K562 (cell line): Measurements from ENCODE around the gene RASSF1. TPM values are rescaled to one million over a fixed set of nuclear protein-coding genes. Genes with fewer than 3 reads are reported as not detected.

Experiments
- ARID3A ChIP-seq: IDR thresholded peaks from 2 replicates; pipeline ENCODE4 v1.6.1; 2012; ENCODE audit warnings: low read depth, low read length, improper control_type of control experiment, borderline replicate concordance
- CREBBP ChIP-seq: IDR thresholded peaks from one replicate; pipeline ENCODE4 v1.6.1; 2012; ENCODE audit warnings: low read depth, mild to moderate bottlenecking, control low read depth, inconsistent platforms, low read length
- DMBX1 ChIP-seq: fragments of 250-450 bp; sonication (Bioruptor Pico); IDR thresholded peaks from 2 replicates; pipeline ENCODE4 v1.8.0; 2022; ENCODE audit warnings: inconsistent platforms, mild to moderate bottlenecking, moderate library complexity, borderline replicate concordance
- EP400 ChIP-seq: fragments of 450-650 bp; IDR thresholded peaks from 2 replicates; pipeline ENCODE4 v1.6.1; 2017; ENCODE audit warnings: antibody characterized with exemption, mild to moderate bottlenecking, moderate library complexity
- ETS1 ChIP-seq: conservative IDR thresholded peaks from 2 replicates; pipeline ENCODE4 v1.6.1; 2011; ENCODE audit warnings: low read depth, mild to moderate bottlenecking, low read length; ENCODE audit not compliant: control insufficient read depth
- MITF ChIP-seq: IDR thresholded peaks from 2 replicates; pipeline ENCODE4 v1.6.1; 2014; ENCODE audit warnings: antibody characterized with exemption
- NUFIP1 ChIP-seq: fragments of 450-650 bp; IDR thresholded peaks from 2 replicates; pipeline ENCODE4 v1.6.1; 2018; ENCODE audit not compliant: partially characterized antibody
- PML ChIP-seq: IDR thresholded peaks from 2 replicates; pipeline ENCODE4 v1.6.1; 2012; ENCODE audit warnings: low read length, inconsistent platforms
- RHOXF2B ChIP-seq: fragments of 250-450 bp; sonication (Bioruptor Pico); conservative IDR thresholded peaks from 2 replicates; pipeline ENCODE4 v1.5.1; 2021
- SFPQ ChIP-seq: fragments of 200-400 bp; formaldehyde crosslinking; IDR thresholded peaks from 2 replicates; pipeline ENCODE4 v1.6.1; 2017; ENCODE audit warnings: mild to moderate bottlenecking, low read depth, low read length, moderate library complexity
- TSC22D4 ChIP-seq: fragments of 450-650 bp; IDR thresholded peaks from 2 replicates; pipeline ENCODE4 v1.6.1; 2016; ENCODE audit warnings: missing genetic modification characterization, missing biosample characterization, control low read depth
- ZNF282 ChIP-seq: sonication (generic); formaldehyde crosslinking; IDR thresholded peaks from 2 replicates; pipeline ENCODE4 v1.8.1; 2023; ENCODE audit warnings: missing genetic modification reagents
- ZNF311 ChIP-seq: fragments of 250-450 bp; sonication (Bioruptor Pico); IDR thresholded peaks from 2 replicates; pipeline ENCODE4 v1.4.0; 2020; ENCODE audit warnings: mild to moderate bottlenecking, moderate library complexity
- ZNF512 ChIP-seq: IDR thresholded peaks from 2 replicates; pipeline ENCODE4 v1.6.1; 2016; ENCODE audit warnings: missing genetic modification characterization, missing compliant biosample characterization
- ZNF551 ChIP-seq: fragments of 250-450 bp; sonication (Bioruptor Pico); IDR thresholded peaks from 2 replicates; pipeline ENCODE4 v1.5.0; 2021; ENCODE audit warnings: mild to moderate bottlenecking, moderate library complexity
- ZNF561 ChIP-seq: fragments of 450-650 bp; formaldehyde crosslinking; conservative IDR thresholded peaks from 2 replicates; pipeline ENCODE4 v1.4.0; 2020; ENCODE audit warnings: mild to moderate bottlenecking, moderate library complexity
- ZNF57 ChIP-seq: fragments of 450-650 bp; formaldehyde crosslinking; IDR thresholded peaks from 2 replicates; pipeline ENCODE4 v1.4.0; 2020; ENCODE audit warnings: mild to moderate bottlenecking, moderate library complexity
- polyA plus RNA-seq, 8 experiments: library from polyadenylated mRNA; depleted of rRNA in 4 of 8; stranded (reverse) in 5 of 8; unstranded in 3 of 8; fragments of >200 nt; fragmentation: Nextera tagmentation in 2 of 8; fragmentation: Illumina TruSeq in 1 of 8; extraction: Ambion mirVana in 2 of 8; extraction: Trizol in 1 of 8; gene quantifications; 2 replicates each; pipeline versions ENCODE4 v1.2.1 to v1.2.3, GENCODE V29; 2011 to 2014; ENCODE audit warnings: inconsistent platforms in 1 of 8, missing spikeins in 1 of 8
- total RNA-seq, 7 experiments: library from RNA; depleted of rRNA in 6 of 7; stranded (reverse); fragments of >200 nt in 6 of 7; fragmentation: Illumina TruSeq in 2 of 7; extraction: Trizol in 2 of 7; gene quantifications; 2 replicates each; pipeline versions ENCODE4 v1.2.1 to v1.2.3, GENCODE V29; 2011 to 2021; ENCODE audit warnings: low replicate concordance in 1 of 7

Gene RASSF1
- total and polyA plus RNA-seq, 9 of the 15 experiments (the other 6 are each of a cell fraction or from before 2014, with no cell fraction given): 3.6 to 57.1 (median 24.6) TPM

- TF ChIP-seq ARID3A (no peak), ZNF561 (CRISPR knock-in tag) (no peak), SFPQ (no peak), DMBX1 (no peak), ZNF282 (0 out of 2 replicates have a peak, but pooled peaks have one; percentile 59), ZNF311 (CRISPR knock-in tag) (no peak), ZNF551 (CRISPR knock-in tag) (no peak), EP400 (peak; percentile 42; the same call in 1 of the 2 replicates), ZNF512 (no peak), ZNF57 (CRISPR knock-in tag) (no peak), NUFIP1 (no peak), RHOXF2B (CRISPR knock-in tag) (no peak), CREBBP (no peak), MITF (no peak), TSC22D4 (no peak), PML (no peak), ETS1 (no peak)
These were observed at the start of gene RASSF1 (continued) for GRCh38 chr3:50340448-50341329.
